ENCODE measurements around the gene MAP3K3. TPM values are rescaled to one million over a fixed set of nuclear protein-coding genes. Genes with fewer than 3 reads are reported as not detected.

MAP3K3 gene
- total RNA-seq, 1 donor from 2014 or later: 75.6 TPM

GRCh38 chr17:63693411-63694113 lies 71.3 kb downstream of the MAP3K3 start:
- TF ChIP-seq CTCF (IDR thresholded peaks at IDR 0.05): no peak
- Histone ChIP-seq H3K36me3 (peaks cover 61 to 65% of the 10 kb centered on the region in 2 donors), H3K4me3 (no peak overlapping the region), H3K4me1 (no peaks in the 10 kb centered on the region), H3K27ac (no peak overlapping the region), H3K27me3 (no peaks in the 10 kb centered on the region), H3K9me3 (no peaks in the 10 kb centered on the region)
- intact Hi-C loops (cut with DNase I): no loop called here
- DNase-seq (ENCODE audit: low spot score in 2 of 2): no peak

GRCh38 chr17:63694229-63694949 lies 72.2 kb downstream of the MAP3K3 start:
- H3K27ac ChIP-seq: peak overlapping the region in 1 of 2 donors; percentile 11
- intact Hi-C loops (cut with DNase I): no loop called here
- no peak for DNase-seq (ENCODE audit: low spot score in 2 of 2)
- no peak for TF ChIP-seq CTCF (IDR thresholded peaks at IDR 0.05)
- H3K36me3 ChIP-seq: peaks cover 52 to 56% of the 10 kb centered on the region in 2 donors
- H3K4me1 ChIP-seq: peaks cover 0 to 4% of the 10 kb centered on the region in 2 donors
- no peaks in the 10 kb centered on the region for H3K9me3 ChIP-seq
- no peaks in the 10 kb centered on the region for H3K27me3 ChIP-seq
- no peak overlapping the region for H3K4me3 ChIP-seq

GRCh38 chr17:63694950-63695773 lies 72.9 kb downstream of the MAP3K3 start:
- TF ChIP-seq CTCF (IDR thresholded peaks at IDR 0.05): no peak
- Histone ChIP-seq H3K9me3 (no peaks in the 10 kb centered on the region), H3K4me1 (peaks cover 0 to 4% of the 10 kb centered on the region in 2 donors), H3K4me3 (no peak overlapping the region), H3K36me3 (peaks cover 45 to 49% of the 10 kb centered on the region in 2 donors), H3K27ac (peak overlapping the region; percentile 11 to 42), H3K27me3 (no peaks in the 10 kb centered on the region)
- DNase-seq (ENCODE audit: low spot score in 2 of 2): no peak
- intact Hi-C loops (cut with DNase I): no loop called here

- no peak overlapping the region for H3K27ac ChIP-seq
- no peaks in the 10 kb centered on the region for H3K27me3 ChIP-seq
- intact Hi-C loops (cut with DNase I): loop anchor here (2.0 kb wide), 1 partner anchor 19 kb away; no protein-coding TSS in a partner anchor
- DNase-seq (ENCODE audit: low spot score in 2 of 2): no peak
- no peak overlapping the region for H3K4me3 ChIP-seq
- TF ChIP-seq CTCF (IDR thresholded peaks at IDR 0.05): no peak
- peaks cover 2 to 4% of the 10 kb centered on the region in 2 donors for H3K4me1 ChIP-seq
- peaks cover 37 to 41% of the 10 kb centered on the region in 2 donors for H3K36me3 ChIP-seq
- no peaks in the 10 kb centered on the region for H3K9me3 ChIP-seq
Observed at GRCh38 chr17:63695889-63696288, 73.7 kb downstream of the MAP3K3 start.

GRCh38 chr17:63696381-63696961 lies 74.3 kb downstream of the MAP3K3 start:
- peak overlapping the region; percentile 32 to 40 for H3K27ac ChIP-seq
- H3K27me3 ChIP-seq: no peaks in the 10 kb centered on the region

More at GRCh38 chr17:63696381-63696961, 74.3 kb downstream of the MAP3K3 start:
- DNase-seq (ENCODE audit: low spot score in 2 of 2): no peak
- H3K36me3 ChIP-seq: peaks cover 32 to 35% of the 10 kb centered on the region in 2 donors
- H3K4me1 ChIP-seq: peaks cover 6 to 7% of the 10 kb centered on the region in 2 donors
- intact Hi-C loops (cut with DNase I): loop anchor here (2.0 kb wide), 1 partner anchor 20 kb away; no protein-coding TSS in a partner anchor
- peak in 1 of 3 experiments; percentile 34 for TF ChIP-seq CTCF (IDR thresholded peaks at IDR 0.05)
- H3K4me3 ChIP-seq: no peak overlapping the region
- no peaks in the 10 kb centered on the region for H3K9me3 ChIP-seq

All from ascending aorta (tissue), 2 donors.